Measurements from ENCODE around the gene LRRC74B.

LRRC74B gene

DNA sequence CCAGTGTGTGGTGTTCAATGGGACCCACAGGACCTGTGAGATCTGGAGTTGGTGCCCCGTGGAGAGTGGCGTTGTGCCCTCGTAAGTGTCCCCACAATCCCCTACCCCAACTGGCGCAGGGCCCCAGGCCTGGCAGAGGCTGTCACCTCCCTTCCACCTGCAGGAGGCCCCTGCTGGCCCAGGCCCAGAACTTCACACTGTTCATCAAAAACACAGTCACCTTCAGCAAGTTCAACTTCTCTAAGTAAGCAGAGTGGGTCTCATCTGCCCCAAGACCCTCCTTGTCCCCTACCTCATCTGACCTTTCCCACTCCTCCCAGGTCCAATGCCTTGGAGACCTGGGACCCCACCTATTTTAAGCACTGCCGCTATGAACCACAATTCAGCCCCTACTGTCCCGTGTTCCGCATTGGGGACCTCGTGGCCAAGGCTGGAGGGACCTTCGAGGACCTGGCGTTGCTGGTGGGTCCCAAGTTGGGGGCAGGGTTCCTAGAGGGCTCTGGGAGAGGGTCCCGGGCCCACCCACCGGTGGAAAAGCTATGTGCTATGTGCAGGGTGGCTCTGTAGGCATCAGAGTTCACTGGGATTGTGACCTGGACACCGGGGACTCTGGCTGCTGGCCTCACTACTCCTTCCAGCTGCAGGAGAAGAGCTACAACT lies 22.7 kb upstream of the LRRC74B start:
- DNase-seq (ENCODE audit: low read depth): no peak
- TF ChIP-seq CTCF (IDR thresholded peaks at IDR 0.05; ENCODE audit: insufficient read depth, low read depth, low read length, missing control alignments): no peak
- H3K4me3 ChIP-seq (ENCODE audit: low read depth, low read length): no peak overlapping the region

DNA sequence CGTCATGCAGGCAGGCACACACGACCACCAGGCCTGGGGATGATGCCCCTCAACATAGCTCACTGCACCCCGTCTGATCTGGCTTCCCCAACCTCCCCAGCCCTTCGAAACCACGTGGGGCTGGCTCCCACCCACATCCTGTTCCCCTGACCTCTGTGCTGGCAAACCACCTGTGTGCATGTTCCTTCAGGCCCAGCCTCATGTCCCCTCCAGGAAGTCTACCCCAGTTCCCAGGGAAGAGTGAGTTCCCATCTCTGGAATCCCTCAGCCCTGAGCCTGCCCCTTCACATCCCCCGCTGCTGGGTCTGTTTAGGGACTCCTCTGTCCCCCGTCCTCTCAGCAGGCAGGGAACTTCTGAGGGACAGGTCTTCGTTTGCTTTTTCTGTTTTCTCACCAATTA lies 20.5 kb upstream of the LRRC74B start:
- DNase-seq (ENCODE audit: low read depth): no peak
- H3K4me3 ChIP-seq (ENCODE audit: low read depth, low read length): no peak overlapping the region
- TF ChIP-seq CTCF (IDR thresholded peaks at IDR 0.05; ENCODE audit: insufficient read depth, low read depth, low read length, missing control alignments): no peak

DNA sequence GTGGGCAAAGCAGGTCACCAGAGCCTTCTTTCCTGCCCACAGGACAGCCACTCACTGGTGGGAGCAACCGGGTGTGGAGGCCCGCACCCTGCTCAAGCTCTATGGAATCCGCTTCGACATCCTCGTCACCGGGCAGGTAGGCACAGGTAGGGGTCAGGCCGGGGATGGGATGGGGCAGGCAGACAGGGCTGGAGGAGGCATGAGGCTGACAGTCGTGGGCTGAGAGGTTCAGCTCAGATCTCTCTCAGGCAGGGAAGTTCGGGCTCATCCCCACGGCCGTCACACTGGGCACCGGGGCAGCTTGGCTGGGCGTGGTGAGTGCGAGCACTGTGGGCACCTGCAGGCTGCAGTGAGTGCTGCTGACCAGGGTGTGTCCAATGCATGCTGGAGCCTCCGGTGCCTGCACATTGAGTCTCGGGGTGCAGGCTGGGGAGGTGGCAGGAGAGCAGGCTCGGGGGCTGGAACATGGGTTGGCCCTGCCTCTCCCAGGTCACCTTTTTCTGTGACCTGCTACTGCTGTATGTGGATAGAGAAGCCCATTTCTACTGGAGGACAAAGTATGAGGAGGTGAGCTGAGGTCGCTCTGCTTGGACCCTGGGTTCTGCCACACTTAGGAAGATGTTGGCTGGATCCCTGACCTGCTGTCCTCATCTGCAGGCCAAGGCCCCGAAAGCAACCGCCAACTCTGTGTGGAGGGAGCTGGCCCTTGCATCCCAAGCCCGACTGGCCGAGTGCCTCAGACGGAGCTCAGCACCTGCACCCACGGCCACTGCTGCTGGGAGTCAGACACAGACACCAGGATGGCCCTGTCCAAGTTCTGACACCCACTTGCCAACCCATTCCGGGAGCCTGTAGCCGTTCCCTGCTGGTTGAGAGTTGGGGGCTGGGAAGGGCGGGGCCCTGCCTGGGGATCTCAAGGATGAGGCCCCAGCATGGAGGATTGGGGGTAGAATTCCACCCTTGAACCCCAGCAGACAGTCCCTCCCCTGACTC lies 19.7 kb upstream of the LRRC74B start:
- no peak for DNase-seq (ENCODE audit: low read depth)
- H3K4me3 ChIP-seq (ENCODE audit: low read depth, low read length): no peak overlapping the region
- TF ChIP-seq CTCF (IDR thresholded peaks at IDR 0.05; ENCODE audit: insufficient read depth, low read depth, low read length, missing control alignments): no peak

DNA sequence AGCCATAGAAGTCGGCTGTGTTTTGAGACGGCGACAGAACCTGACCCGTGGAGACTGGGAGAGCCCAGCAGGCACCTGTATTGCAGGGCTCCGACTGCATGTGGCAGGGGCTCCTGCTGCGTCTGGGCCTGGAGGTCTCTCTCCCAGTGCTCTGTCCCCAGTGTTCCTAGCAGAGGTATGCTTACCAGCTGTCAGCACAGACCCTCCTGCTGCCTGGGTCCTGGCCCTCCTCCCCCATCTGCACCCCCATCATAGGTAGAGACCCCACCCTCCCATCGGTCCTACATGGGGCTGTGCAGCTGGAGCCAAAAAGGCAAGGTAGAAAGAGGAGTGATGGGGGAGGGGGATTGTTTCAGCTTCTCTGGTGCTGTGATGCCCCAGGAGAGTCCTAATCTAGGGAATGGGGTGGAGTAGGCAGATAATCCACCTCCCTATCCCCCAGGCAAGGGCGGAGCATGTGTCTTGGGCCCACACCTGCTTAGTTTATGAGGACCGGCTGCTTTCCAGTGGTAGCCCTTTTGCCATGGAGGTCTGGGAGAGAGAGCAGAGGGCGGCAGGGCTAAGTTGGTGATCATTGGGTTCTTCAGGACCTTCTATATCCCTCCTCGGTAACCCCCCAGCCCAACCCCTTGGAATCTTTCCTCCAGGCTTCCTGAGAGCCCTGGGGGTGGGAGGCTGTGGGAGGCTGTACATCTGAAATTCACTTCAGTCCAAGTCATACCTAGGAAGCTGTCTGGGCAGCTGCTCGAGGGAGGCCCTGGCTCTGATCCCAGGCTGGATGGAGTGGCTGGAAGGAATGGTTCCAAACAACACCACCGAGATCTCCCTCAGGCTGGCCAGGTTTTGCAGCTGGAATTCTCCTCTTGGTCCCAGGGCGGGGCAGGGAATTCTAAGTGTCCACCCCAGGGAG lies 18.7 kb upstream of the LRRC74B start:
- TF ChIP-seq CTCF (IDR thresholded peaks at IDR 0.05; ENCODE audit: insufficient read depth, low read depth, low read length, missing control alignments): no peak
- no peak overlapping the region for H3K4me3 ChIP-seq (ENCODE audit: low read depth, low read length)
- no peak for DNase-seq (ENCODE audit: low read depth)

GRCh38 chr22:21028277-21029251 lies 17.2 kb upstream of the LRRC74B start:
- no peak for DNase-seq (ENCODE audit: low read depth)
- TF ChIP-seq CTCF (IDR thresholded peaks at IDR 0.05; ENCODE audit: insufficient read depth, low read depth, low read length, missing control alignments): no peak
- H3K4me3 ChIP-seq (ENCODE audit: low read depth, low read length): no peak overlapping the region
